Left lung (tissue), 10 donors: ENCODE results near the gene IRF8. TPM values are rescaled to one million over a fixed set of nuclear protein-coding genes. Genes with fewer than 3 reads are reported as not detected.
"Not testable (repeated sequence)": the region's sequence is repeated elsewhere in the genome, so short reads cannot be mapped to it uniquely, and the experiment has no call there.

Experiments used
- ATAC-seq: fragments of 200-7000 bp; cut with Tn5 transposase; one replicate; pipeline ENCODE4 v1.9.1; 2020; ENCODE audit warnings: moderate library complexity
- DNase-seq, 4 donors: peaks; one replicate each; pipeline ENCODE4 v3.0.0-alpha.2; 2013 to 2020
- H3K27ac ChIP-seq, 2 donors: fragments of 200-600 bp; sonication (generic) in 1 of 2; one replicate each; pipeline versions ENCODE4 v1.5.0 to v1.8.0; 2020 to 2021
- H3K27me3 ChIP-seq, 2 donors: fragments of 200-600 bp; sonication (generic) in 1 of 2; one replicate each; pipeline versions ENCODE4 v1.5.0 to v1.8.0; 2020 to 2021
- H3K36me3 ChIP-seq, 2 donors: fragments of 200-600 bp; sonication (generic) in 1 of 2; one replicate each; pipeline versions ENCODE4 v1.5.0 to v1.8.0; 2020 to 2021
- H3K4me1 ChIP-seq, 2 donors: fragments of 200-600 bp; one replicate each; pipeline ENCODE4 v1.8.0; 2021
- H3K4me3 ChIP-seq, 2 donors: fragments of 200-600 bp; sonication (generic) in 1 of 2; one replicate each; pipeline versions ENCODE4 v1.5.0 to v1.8.0; 2020 to 2021; ENCODE audit warnings: mild to moderate bottlenecking in 1 of 2
- H3K9me3 ChIP-seq, 2 donors: fragments of 200-600 bp; sonication (generic) in 1 of 2; one replicate each; pipeline versions ENCODE4 v1.5.0 to v1.8.0; 2020 to 2021
- intact Hi-C, 2 donors: fragments of 100-400 bp; cut with DNase I; formaldehyde crosslinking; loops; one replicate each; pipeline versions ENCODE4 v1.11.2 to v1.14.2; 2022
- polyA plus RNA-seq, 6 donors: library from polyadenylated mRNA; unstranded; fragments of 120-200 nt; gene quantifications; one replicate each; pipeline ENCODE4 v1.2.1, GENCODE V29; 2013; ENCODE audit not compliant: insufficient read length in 6 of 6
- total RNA-seq, 2 donors: library from RNA; stranded (reverse); fragmentation: NEBNext Ultra II Directional; extraction: Animal tissue kit (Norgen Biotek cat#: 25700); gene quantifications; one replicate each; pipeline ENCODE4 v1.2.1, GENCODE V29; 2021
- TF ChIP-seq, protein P1 (sequence below), 2 donors: fragments of 200-600 bp; sonication (generic) in 1 of 2; IDR thresholded peaks; one replicate each; pipeline versions ENCODE4 v1.5.0 to v1.8.0; 2021; ENCODE audit warnings: antibody characterized with exemption in 2 of 2
- donor health status: DM: no; HTN: yes; CAD: no.
- donor health status: DM: no; HTN: no; CAD: no.

The IRF8 gene
- total and polyA plus RNA-seq, 8 donors: 9.8 to 33.6 (median 15.2) TPM

DNA sequence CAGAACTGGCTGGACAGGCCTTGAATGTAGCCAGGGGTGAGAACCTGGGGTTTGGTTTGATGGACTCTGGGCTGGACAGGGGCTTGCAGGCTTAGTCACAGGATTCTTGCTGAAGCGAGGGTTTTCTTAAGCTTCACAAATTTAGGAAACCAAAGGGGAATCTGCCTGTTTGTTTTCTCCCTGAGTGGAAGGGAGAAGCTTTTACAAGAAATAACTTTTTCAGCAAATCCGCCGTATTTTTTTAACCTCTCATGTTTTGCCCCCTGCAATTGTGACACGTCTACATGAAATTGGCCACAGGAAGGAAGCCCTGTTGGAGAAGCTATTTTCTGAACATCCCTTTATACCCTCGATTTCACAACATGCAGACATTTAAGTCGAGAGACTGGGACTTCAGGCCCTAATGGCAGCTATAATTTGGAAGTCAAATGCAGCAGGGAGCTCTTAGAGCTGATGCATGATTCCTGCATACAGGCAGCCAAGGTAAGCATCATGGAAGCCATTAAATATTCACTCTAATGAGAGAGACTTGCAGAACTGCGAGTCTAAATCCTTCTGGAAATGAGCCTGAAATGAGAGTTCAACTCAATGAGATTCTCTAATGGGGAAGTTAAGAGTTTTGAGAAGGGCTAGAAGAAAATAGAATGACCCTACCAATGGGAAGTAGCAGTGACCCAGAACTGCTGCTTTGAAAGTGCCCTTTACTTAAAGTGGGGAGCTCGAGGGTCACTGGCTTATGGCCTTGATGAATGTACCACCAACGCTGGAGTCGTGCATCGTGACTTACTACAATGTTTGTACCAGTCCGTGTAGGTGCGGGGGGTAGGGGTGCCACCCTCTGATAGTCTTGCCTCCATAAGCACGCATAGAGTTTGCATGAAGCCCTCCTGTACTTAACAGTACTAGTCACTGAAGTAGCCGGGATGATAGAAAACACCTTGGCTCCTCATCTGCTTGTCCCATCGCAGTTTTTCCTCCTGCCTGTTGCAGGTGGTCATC is 45.1 kb upstream of the IRF8 start:
- H3K9me3 ChIP-seq: peaks cover 0 to 2% of the 10 kb centered on the region in 2 donors
- peaks cover 0 to 25% of the 10 kb centered on the region in 2 donors for H3K4me1 ChIP-seq
- peaks cover 0 to 5% of the 10 kb centered on the region in 2 donors for H3K27me3 ChIP-seq
- ATAC-seq (peak; percentile 33), DNase-seq (peak in 1 of 4 donors; percentile 18)
- TF ChIP-seq, protein P1, sequence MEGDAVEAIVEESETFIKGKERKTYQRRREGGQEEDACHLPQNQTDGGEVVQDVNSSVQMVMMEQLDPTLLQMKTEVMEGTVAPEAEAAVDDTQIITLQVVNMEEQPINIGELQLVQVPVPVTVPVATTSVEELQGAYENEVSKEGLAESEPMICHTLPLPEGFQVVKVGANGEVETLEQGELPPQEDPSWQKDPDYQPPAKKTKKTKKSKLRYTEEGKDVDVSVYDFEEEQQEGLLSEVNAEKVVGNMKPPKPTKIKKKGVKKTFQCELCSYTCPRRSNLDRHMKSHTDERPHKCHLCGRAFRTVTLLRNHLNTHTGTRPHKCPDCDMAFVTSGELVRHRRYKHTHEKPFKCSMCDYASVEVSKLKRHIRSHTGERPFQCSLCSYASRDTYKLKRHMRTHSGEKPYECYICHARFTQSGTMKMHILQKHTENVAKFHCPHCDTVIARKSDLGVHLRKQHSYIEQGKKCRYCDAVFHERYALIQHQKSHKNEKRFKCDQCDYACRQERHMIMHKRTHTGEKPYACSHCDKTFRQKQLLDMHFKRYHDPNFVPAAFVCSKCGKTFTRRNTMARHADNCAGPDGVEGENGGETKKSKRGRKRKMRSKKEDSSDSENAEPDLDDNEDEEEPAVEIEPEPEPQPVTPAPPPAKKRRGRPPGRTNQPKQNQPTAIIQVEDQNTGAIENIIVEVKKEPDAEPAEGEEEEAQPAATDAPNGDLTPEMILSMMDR (IDR thresholded peaks at IDR 0.05): no peak
- peak overlapping the region in 1 of 2 donors; percentile 56 for H3K27ac ChIP-seq
- H3K36me3 ChIP-seq: no peaks in the 10 kb centered on the region
- H3K4me3 ChIP-seq: no peak overlapping the region
- intact Hi-C loops: no loop called here

DNA sequence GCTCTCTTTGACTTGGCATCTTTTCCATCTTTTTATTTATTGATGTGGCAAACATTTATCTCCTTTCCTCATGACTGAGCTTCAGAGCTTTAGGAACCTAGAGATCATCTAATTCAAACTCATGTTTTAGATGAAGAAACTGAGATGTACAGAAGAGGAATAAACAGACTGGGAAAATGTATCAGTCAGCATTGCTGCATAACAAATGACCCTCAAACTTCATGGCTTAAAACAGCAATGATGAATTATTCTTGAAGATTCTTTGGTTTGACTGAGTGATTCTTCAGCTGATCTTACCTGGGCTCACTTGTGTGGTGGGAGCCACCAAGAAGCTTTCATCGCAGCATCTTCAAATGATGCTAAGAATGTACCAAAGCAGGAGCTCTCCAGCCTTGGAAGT is 44.0 kb upstream of the IRF8 start:
- ATAC-seq (no peak), DNase-seq (no peak)
- Histone ChIP-seq H3K4me3 (no peak overlapping the region), H3K27ac (no peak overlapping the region), H3K36me3 (no peaks in the 10 kb centered on the region), H3K27me3 (no peaks in the 10 kb centered on the region), H3K9me3 (peaks cover 0 to 2% of the 10 kb centered on the region in 2 donors), H3K4me1 (peaks cover 0 to 27% of the 10 kb centered on the region in 2 donors)
- intact Hi-C loops: no loop called here
- TF ChIP-seq, protein P1 (IDR thresholded peaks at IDR 0.05): no peak

DNA sequence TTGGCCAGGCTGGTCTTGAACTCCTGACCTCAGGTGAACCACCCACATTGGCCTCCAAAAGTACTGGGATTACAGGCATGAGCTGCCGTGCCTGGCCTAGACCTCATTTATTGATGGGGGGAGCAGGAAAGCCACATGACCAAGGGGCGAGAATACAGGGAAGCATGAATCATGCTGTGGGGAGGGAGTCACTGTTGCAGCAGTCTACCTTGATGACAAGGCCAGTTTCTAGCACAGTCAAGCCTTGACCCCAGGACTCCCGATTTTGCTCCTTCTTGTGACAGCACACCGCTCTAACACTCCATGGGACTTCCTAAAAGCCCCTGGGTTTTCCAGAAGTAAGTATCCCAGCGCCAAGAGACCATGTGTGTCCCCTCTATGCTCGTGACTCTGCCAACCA is 42.9 kb upstream of the IRF8 start:
- peaks cover 0 to 25% of the 10 kb centered on the region in 2 donors for H3K4me1 ChIP-seq
- intact Hi-C loops: no loop called here
- no peaks in the 10 kb centered on the region for H3K27me3 ChIP-seq
- H3K9me3 ChIP-seq: peaks cover 0 to 2% of the 10 kb centered on the region in 2 donors
- H3K36me3 ChIP-seq: no peaks in the 10 kb centered on the region
- DNase-seq (no peak), ATAC-seq (no peak)
- no peak overlapping the region for H3K4me3 ChIP-seq
- TF ChIP-seq, protein P1 (IDR thresholded peaks at IDR 0.05): no peak
- H3K27ac ChIP-seq: no peak overlapping the region

DNA sequence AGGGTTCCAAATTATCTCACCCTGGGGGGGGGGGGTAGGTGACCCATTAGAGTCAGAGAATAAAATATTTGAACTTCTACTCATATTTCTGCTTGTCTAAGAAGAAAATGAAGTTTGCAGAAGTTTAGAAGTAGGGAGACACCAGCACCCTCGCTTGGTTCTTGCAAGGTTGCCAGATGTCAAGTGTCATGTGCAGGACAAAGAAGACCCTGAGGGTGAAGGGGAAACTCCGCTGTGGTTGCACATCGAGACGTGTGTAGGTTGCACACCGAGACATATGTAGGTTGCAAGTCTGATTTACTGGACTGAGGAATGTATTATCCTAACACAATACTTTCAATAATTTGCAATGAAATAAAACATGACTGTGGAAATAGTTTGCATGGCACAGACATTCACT is 42.4 kb upstream of the IRF8 start:
- Histone ChIP-seq H3K4me3 (no peak overlapping the region), H3K9me3 (peaks cover 0 to 2% of the 10 kb centered on the region in 2 donors), H3K4me1 (peaks cover 0 to 25% of the 10 kb centered on the region in 2 donors), H3K27me3 (no peaks in the 10 kb centered on the region), H3K36me3 (no peaks in the 10 kb centered on the region), H3K27ac (no peak overlapping the region)
- intact Hi-C loops: no loop called here
- TF ChIP-seq, protein P1 (IDR thresholded peaks at IDR 0.05): no peak
- no peak for ATAC-seq
- DNase-seq: no peak

DNA sequence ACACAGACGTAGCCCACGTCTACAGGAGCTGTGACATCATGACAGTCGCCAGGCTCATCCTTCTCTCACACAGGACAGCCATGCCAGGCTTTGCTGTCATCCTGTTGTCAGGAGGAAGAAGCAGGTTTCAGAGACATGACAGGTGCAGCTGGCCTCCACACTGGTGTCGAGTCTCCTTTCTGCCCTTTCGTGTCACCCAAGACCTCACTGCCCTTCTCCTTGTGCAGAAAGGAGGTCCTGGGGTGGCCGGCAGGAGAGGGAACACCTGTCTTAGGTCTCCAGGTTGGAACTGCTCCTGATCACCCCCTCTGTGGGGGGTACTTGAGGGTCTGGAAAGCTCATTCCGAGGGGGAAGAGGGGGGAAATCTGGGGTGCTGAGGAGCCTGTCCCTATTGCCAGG is 41.6 kb upstream of the IRF8 start:
- no peaks in the 10 kb centered on the region for H3K36me3 ChIP-seq
- intact Hi-C loops: no loop called here
- no peaks in the 10 kb centered on the region for H3K27me3 ChIP-seq
- TF ChIP-seq, protein P1 (IDR thresholded peaks at IDR 0.05): no peak
- peaks cover 0 to 25% of the 10 kb centered on the region in 2 donors for H3K4me1 ChIP-seq
- H3K4me3 ChIP-seq: no peak overlapping the region
- peaks cover 0 to 2% of the 10 kb centered on the region in 2 donors for H3K9me3 ChIP-seq
- H3K27ac ChIP-seq: no peak overlapping the region
- no peak for ATAC-seq
- DNase-seq: peak in 1 of 4 donors; percentile 25

DNA sequence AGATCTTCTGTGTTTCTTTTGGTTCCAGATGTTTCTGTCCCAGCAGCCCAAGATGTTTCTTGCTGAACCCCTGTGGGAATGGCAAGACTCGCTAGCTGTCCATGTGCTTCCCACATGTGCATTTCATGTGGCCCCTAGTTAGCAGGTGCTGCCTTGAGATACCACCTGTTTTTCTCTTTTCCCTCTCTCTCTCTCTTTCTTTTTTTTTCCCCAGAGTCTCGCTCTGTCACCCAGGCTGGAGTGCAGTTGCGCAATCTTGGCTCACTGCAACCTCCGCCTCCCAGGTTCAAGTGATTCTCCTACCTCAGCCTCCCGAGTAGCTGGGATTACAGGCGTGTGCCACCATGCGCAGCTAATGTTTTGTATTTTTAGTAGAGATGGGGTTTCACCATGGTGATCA is 40.4 kb upstream of the IRF8 start:
- H3K9me3 ChIP-seq, DNase-seq, H3K36me3 ChIP-seq, ATAC-seq, H3K27me3 ChIP-seq, intact Hi-C loops, H3K27ac ChIP-seq, H3K4me3 ChIP-seq: not testable (repeated sequence)
- peaks cover 0 to 20% of the 10 kb centered on the region in 2 donors for H3K4me1 ChIP-seq
